ENCODE measurements around the gene CAMK2D.

- TF ChIP-seq, protein P1, sequence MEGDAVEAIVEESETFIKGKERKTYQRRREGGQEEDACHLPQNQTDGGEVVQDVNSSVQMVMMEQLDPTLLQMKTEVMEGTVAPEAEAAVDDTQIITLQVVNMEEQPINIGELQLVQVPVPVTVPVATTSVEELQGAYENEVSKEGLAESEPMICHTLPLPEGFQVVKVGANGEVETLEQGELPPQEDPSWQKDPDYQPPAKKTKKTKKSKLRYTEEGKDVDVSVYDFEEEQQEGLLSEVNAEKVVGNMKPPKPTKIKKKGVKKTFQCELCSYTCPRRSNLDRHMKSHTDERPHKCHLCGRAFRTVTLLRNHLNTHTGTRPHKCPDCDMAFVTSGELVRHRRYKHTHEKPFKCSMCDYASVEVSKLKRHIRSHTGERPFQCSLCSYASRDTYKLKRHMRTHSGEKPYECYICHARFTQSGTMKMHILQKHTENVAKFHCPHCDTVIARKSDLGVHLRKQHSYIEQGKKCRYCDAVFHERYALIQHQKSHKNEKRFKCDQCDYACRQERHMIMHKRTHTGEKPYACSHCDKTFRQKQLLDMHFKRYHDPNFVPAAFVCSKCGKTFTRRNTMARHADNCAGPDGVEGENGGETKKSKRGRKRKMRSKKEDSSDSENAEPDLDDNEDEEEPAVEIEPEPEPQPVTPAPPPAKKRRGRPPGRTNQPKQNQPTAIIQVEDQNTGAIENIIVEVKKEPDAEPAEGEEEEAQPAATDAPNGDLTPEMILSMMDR (IDR thresholded peaks at IDR 0.05) = no peak
- TF ChIP-seq POLR2A (IDR thresholded peaks at IDR 0.05) = no peak
- no peak for TF ChIP-seq POLR2AphosphoS5 (IDR thresholded peaks at IDR 0.05)
- no peak for TF ChIP-seq EP300 (IDR thresholded peaks at IDR 0.05)
Observed at GRCh38 chr4:113773756-113774155, 12.2 kb upstream of the CAMK2D start.

Measured in sigmoid colon (tissue), 4 donors.